Kidney epithelial cell (primary cell): ENCODE data around the gene FOXP1. TPM values are rescaled to one million over a fixed set of nuclear protein-coding genes. Genes with fewer than 3 reads are reported as not detected.

Experiments used
- DNase-seq: peaks from one replicate; pipeline ENCODE4 v3.0.0-alpha.2; 2010; ENCODE audit warnings: low read depth
- H3K27me3 ChIP-seq: 2 replicates; pipeline ENCODE4 v1.6.0; 2011; ENCODE audit warnings: low read length; ENCODE audit not compliant: control insufficient read depth, insufficient read depth
- H3K36me3 ChIP-seq: 2 replicates; pipeline ENCODE4 v1.5.1; 2011; ENCODE audit warnings: low read length; ENCODE audit not compliant: control insufficient read depth, insufficient read depth
- H3K4me3 ChIP-seq: 2 replicates; pipeline ENCODE4 v1.5.1; 2011; ENCODE audit warnings: low read depth, mild to moderate bottlenecking, control low read depth, low read length
- total RNA-seq: library from RNA; depleted of rRNA; stranded (reverse); fragments of >200 nt; gene quantifications from 2 replicates; pipeline ENCODE4 v1.2.3, GENCODE V29; 2015
- TF ChIP-seq, protein P1 (sequence below): IDR thresholded peaks from 2 replicates; pipeline ENCODE4 v1.5.1; 2011; ENCODE audit warnings: mild to moderate bottlenecking, moderate library complexity, low read length, control low read depth, inconsistent platforms; ENCODE audit not compliant: insufficient read depth, poor library complexity, severe bottlenecking

The FOXP1 gene
- total RNA-seq, 1 donor from 2014 or later, result 75.0 TPM

GRCh38 chr3:71111784-71112440, 471.6 kb downstream of the FOXP1 start:
- Histone ChIP-seq H3K27me3 (no peaks in the 10 kb centered on the region), H3K4me3 (no peak overlapping the region), H3K36me3 (no peaks in the 10 kb centered on the region)
- DNase-seq, result no peak
- TF ChIP-seq, protein P1, sequence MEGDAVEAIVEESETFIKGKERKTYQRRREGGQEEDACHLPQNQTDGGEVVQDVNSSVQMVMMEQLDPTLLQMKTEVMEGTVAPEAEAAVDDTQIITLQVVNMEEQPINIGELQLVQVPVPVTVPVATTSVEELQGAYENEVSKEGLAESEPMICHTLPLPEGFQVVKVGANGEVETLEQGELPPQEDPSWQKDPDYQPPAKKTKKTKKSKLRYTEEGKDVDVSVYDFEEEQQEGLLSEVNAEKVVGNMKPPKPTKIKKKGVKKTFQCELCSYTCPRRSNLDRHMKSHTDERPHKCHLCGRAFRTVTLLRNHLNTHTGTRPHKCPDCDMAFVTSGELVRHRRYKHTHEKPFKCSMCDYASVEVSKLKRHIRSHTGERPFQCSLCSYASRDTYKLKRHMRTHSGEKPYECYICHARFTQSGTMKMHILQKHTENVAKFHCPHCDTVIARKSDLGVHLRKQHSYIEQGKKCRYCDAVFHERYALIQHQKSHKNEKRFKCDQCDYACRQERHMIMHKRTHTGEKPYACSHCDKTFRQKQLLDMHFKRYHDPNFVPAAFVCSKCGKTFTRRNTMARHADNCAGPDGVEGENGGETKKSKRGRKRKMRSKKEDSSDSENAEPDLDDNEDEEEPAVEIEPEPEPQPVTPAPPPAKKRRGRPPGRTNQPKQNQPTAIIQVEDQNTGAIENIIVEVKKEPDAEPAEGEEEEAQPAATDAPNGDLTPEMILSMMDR, result no peak

GRCh38 chr3:71110385-71111222, 472.9 kb downstream of the FOXP1 start:
- no peaks in the 10 kb centered on the region for H3K36me3 ChIP-seq
- TF ChIP-seq, protein P1, result no peak
- no peaks in the 10 kb centered on the region for H3K27me3 ChIP-seq
- no peak overlapping the region for H3K4me3 ChIP-seq
- no peak for DNase-seq

GRCh38 chr3:71109977-71110285, 473.6 kb downstream of the FOXP1 start:
- no peak for DNase-seq
- H3K4me3 ChIP-seq, result no peak overlapping the region
- TF ChIP-seq, protein P1, result no peak
- H3K27me3 ChIP-seq, result no peaks in the 10 kb centered on the region
- H3K36me3 ChIP-seq, result no peaks in the 10 kb centered on the region

- H3K36me3 ChIP-seq, result no peaks in the 10 kb centered on the region
- no peak overlapping the region for H3K4me3 ChIP-seq
- TF ChIP-seq, protein P1, result no peak
- DNase-seq, result no peak
- no peaks in the 10 kb centered on the region for H3K27me3 ChIP-seq
Measured at GRCh38 chr3:71109241-71109976, 474.1 kb downstream of the FOXP1 start.

DNA sequence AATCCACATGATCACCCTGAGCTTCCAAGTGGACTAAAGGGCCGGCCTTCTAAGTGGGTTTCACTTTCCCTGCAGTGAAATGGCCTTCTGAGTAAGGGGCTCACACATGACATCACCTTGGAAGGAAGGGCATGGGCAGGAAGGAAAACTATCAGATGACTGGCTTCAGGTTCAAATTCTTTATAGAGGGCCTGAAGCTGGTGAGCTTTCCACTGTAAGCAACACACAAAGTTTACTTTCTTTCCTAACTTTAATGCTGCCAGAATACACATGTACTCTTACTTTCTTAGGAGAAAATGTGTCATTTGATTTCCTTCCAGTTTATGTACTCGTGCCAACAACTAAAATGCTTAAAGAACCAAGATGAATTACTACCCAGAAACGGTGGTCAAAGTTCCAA, 475.6 kb downstream of the FOXP1 start:
- no peak for DNase-seq
- no peaks in the 10 kb centered on the region for H3K27me3 ChIP-seq
- no peak overlapping the region for H3K4me3 ChIP-seq
- no peaks in the 10 kb centered on the region for H3K36me3 ChIP-seq
- TF ChIP-seq, protein P1, result no peak
